Cardiac muscle cell (in vitro differentiated cells and primary cell): ENCODE data around the gene PKHD1. TPM values are rescaled to one million over a fixed set of nuclear protein-coding genes. Genes with fewer than 3 reads are reported as not detected.

Source experiments
- DNase-seq, 2 donors: peaks; one replicate each; pipeline versions ENCODE4 v3.0.0 to v3.0.0-alpha.2; 2010 to 2017; ENCODE audit warnings: low read depth in 1 of 2, low spot score in 1 of 2
- H3K27ac ChIP-seq: fragments of 200-600 bp; sonication (generic); 2 replicates; pipeline ENCODE4 v1.5.1; 2016
- H3K27me3 ChIP-seq: fragments of 200-600 bp; sonication (generic); 2 replicates; pipeline ENCODE4 v1.6.0; 2016; ENCODE audit warnings: control low read depth
- H3K36me3 ChIP-seq: fragments of 200-600 bp; sonication (generic); 2 replicates; pipeline ENCODE4 v1.5.1; 2016; ENCODE audit warnings: control low read depth
- H3K4me1 ChIP-seq: fragments of 200-600 bp; sonication (generic); 2 replicates; pipeline ENCODE4 v1.8.1; 2017; ENCODE audit warnings: low read depth, mild to moderate bottlenecking, mixed run types
- H3K4me3 ChIP-seq: fragments of 200-600 bp; sonication (generic); 2 replicates; pipeline ENCODE4 v1.5.1; 2016; ENCODE audit warnings: mild to moderate bottlenecking
- H3K9me3 ChIP-seq: fragments of 200-600 bp; sonication (generic); 2 replicates; pipeline ENCODE4 v1.5.1; 2017; ENCODE audit warnings: low read depth, mild to moderate bottlenecking, control low read depth
- polyA plus RNA-seq: library from polyadenylated mRNA; unstranded; fragments of >200 nt; fragmentation: Nextera tagmentation; extraction: Ambion mirVana; gene quantifications from 2 replicates; pipeline ENCODE4 v1.2.1, GENCODE V29; 2016
- total RNA-seq: library from RNA; depleted of rRNA; stranded (reverse); fragments of >200 nt; gene quantifications from 2 replicates; pipeline ENCODE4 v1.2.3, GENCODE V29; 2016
- TF ChIP-seq, protein P1 (sequence below): IDR thresholded peaks from 2 replicates; pipeline ENCODE4 v1.5.1; 2012; ENCODE audit warnings: low read depth, mild to moderate bottlenecking, low read length

Gene PKHD1
- total and polyA plus RNA-seq, 2 experiments from 2014 or later: not detected

DNA sequence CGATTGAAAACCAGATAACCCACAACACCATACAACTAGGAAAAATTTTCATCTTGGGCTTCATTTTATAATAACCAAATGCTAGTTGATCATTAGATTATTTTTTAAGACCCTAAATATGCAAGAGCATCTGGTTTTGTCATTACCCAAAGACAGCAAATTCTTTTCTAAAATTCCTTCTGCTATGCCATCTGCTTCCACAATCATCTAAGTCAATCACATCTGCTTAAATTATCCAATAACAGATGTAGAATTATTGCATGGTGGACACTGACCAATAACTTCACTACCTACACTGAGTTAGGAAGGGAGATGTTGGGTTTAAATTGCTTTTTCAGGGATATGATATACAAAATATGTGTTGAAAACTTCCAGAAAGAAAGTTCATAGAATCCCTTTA lies 41.9 kb downstream of the PKHD1 start:
- Histone ChIP-seq H3K4me3 (no peak overlapping the region), H3K4me1 (no peaks in the 10 kb centered on the region), H3K36me3 (no peaks in the 10 kb centered on the region), H3K9me3 (no peaks in the 10 kb centered on the region), H3K27me3 (peaks cover 16% of the 10 kb centered on the region), H3K27ac (no peak overlapping the region)
- TF ChIP-seq, protein P1, sequence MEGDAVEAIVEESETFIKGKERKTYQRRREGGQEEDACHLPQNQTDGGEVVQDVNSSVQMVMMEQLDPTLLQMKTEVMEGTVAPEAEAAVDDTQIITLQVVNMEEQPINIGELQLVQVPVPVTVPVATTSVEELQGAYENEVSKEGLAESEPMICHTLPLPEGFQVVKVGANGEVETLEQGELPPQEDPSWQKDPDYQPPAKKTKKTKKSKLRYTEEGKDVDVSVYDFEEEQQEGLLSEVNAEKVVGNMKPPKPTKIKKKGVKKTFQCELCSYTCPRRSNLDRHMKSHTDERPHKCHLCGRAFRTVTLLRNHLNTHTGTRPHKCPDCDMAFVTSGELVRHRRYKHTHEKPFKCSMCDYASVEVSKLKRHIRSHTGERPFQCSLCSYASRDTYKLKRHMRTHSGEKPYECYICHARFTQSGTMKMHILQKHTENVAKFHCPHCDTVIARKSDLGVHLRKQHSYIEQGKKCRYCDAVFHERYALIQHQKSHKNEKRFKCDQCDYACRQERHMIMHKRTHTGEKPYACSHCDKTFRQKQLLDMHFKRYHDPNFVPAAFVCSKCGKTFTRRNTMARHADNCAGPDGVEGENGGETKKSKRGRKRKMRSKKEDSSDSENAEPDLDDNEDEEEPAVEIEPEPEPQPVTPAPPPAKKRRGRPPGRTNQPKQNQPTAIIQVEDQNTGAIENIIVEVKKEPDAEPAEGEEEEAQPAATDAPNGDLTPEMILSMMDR: no peak
- DNase-seq: no peak

DNA sequence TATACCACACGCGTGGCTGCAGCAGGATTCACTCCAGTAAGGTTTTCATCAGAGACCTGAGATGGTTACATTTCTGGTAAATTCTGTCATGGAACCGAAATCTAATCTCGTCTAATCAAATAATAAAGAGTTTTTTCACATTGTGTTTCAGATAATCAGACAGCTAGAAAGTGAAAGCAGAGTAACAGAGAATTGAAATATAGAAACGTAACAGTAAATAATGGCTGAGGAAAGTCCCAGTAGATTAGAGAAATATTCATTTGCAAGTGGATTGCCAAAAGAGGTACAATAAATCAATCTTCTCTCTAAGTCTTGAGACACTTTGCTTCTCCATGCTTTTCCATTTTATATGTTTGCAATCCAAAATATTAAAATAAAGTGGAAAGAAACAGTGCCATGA lies 42.4 kb downstream of the PKHD1 start:
- no peak overlapping the region for H3K4me3 ChIP-seq
- H3K36me3 ChIP-seq: no peaks in the 10 kb centered on the region
- H3K27ac ChIP-seq: no peak overlapping the region
- H3K9me3 ChIP-seq: no peaks in the 10 kb centered on the region
- DNase-seq: no peak
- no peaks in the 10 kb centered on the region for H3K4me1 ChIP-seq
- peaks cover 11% of the 10 kb centered on the region for H3K27me3 ChIP-seq
- TF ChIP-seq, protein P1: no peak

DNA sequence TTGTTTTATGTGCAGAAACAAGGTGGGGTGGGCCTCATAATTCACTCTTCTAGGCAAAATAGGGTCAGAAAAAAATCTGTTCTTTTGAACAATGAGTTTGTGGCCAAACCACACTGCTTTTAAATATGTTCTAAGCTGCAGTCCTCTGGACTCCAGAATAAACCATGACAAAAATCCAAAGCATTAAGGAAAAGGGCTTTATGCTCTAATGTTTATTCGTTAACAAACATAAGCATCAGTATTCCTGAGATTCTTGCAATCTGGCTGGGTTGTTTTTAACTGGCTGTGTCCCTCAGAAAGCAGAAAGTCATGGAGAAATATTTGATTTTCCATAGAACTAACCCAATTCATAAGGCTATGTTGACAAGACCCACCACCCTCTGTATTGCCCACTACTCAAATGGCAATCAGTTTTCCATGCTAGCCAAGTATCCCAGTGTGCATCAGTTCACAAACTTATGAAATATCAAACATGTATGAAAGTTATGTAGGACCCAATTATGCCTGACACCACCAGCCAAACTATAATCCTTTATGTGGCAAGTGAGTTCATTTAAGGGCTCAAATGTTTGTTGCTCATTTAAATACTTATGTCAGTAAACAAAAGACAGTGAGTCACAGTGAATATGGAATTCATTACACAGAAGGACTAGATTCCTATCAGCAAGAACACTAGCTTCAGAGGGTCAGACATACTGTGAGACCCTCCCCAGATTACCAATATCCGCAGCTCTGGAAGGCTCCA lies 45.1 kb downstream of the PKHD1 start:
- no peak overlapping the region for H3K4me3 ChIP-seq
- H3K27ac ChIP-seq: no peak overlapping the region
- no peaks in the 10 kb centered on the region for H3K9me3 ChIP-seq
- H3K36me3 ChIP-seq: no peaks in the 10 kb centered on the region
- TF ChIP-seq, protein P1: no peak
- DNase-seq: no peak
- no peaks in the 10 kb centered on the region for H3K4me1 ChIP-seq
- H3K27me3 ChIP-seq: peaks cover 7% of the 10 kb centered on the region

DNA sequence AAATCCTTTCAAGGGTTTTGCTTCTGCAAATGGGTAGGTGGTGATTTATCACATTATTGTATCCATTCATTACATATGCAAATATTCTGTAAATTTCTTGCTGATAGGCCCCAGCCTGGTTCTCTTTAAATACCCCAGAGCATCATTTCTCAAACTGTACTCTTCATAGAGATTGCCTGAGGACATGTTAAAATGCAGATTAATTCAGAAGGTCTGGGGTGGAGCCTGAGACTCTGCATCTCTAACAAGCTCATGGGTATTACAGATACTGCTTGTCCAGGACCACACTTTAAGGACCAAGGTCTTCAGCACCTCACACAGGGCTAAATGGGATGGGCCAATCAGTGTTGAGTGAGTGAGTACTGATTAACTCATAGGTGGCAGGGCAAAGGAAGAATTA lies 46.3 kb downstream of the PKHD1 start:
- H3K36me3 ChIP-seq: no peaks in the 10 kb centered on the region
- H3K27me3 ChIP-seq: peaks cover 7% of the 10 kb centered on the region
- TF ChIP-seq, protein P1: no peak
- DNase-seq: no peak
- no peaks in the 10 kb centered on the region for H3K4me1 ChIP-seq
- H3K4me3 ChIP-seq: no peak overlapping the region
- H3K9me3 ChIP-seq: no peaks in the 10 kb centered on the region
- H3K27ac ChIP-seq: no peak overlapping the region

DNA sequence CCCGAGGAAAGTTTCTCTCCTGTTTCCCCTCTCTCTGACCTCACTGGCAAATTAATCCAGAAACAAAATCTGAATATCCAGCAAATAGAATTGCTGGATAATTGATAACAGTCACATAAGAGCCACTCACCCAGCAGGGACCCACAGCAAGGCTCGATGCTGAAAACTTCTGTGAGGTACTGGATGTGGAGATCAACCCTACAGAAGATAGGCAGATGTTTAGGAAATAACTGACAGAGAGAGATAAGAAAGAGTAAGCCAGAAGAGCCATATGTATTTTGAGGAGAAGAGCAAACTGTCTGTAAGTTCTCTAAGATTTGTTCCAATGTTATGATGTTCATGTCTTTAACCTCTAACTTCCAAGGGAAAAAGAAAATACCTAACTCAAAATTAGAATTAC lies 59.7 kb downstream of the PKHD1 start:
- Histone ChIP-seq H3K27ac (no peak overlapping the region), H3K36me3 (no peaks in the 10 kb centered on the region), H3K27me3 (no peaks in the 10 kb centered on the region), H3K4me3 (no peak overlapping the region), H3K4me1 (no peaks in the 10 kb centered on the region), H3K9me3 (no peaks in the 10 kb centered on the region)
- TF ChIP-seq, protein P1: no peak
- DNase-seq: no peak
